ENCODE data around the gene MS4A6E.

The MS4A6E gene

DNA sequence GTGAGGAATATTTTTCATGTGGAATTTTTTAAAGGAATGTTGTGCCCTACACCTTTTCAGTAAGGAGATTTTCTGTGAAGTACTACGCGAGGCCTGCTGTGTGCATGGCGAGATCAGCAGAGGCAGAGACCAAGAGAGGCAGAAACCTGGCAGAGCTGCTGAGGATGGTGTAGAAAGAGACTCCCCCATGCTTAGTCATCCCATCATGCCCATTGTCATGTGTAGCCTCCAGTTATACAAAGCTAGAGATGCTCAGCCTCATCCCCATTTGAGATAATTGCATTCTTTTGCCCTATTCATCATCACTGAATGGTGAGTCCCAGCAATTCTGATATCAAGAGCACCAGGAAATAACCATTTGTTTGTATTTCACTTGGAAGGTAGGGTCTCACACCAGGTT is 48.3 kb downstream of the MS4A6E start:
- no peak for DNase-seq (ENCODE audit: low read depth)

GRCh38 chr11:60376601-60377000 is 49.5 kb downstream of the MS4A6E start:
- no peak for DNase-seq (ENCODE audit: low read depth)

DNA sequence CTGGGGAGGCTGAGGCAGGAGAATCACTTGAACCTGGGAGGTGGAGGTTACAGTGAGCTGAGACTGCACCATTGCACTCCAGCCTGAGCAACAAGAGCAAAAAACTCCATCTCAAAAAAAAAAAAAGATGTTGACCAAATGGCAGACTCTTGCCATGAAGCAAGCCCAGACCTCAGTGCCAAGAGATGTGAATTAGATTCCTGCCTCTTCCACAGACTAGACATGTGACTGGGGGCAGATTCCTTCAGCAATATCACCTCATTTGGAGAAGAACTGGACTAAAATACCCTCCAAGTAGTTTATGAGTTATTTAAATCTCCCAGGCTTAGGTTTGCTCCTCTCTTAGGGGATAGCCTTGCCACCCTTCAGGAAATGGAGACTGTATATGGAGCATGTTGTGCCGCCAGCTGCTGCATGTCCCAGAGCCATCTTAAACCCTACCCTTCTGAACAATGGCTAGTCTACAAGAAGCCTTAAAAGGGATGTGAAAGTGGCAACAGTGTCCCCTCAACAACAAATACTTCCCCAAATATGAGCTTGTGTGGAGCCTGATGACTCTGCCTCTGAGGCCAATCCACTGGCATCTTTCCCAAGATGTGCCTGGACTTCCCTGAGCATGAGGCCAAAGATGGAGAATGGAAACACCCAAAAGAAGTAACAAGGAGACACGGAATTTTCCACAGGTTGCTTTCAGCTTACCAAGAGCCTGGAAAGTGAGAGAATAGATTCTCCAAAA is 50.5 kb downstream of the MS4A6E start:
- DNase-seq (ENCODE audit: low read depth) = no peak

DNA sequence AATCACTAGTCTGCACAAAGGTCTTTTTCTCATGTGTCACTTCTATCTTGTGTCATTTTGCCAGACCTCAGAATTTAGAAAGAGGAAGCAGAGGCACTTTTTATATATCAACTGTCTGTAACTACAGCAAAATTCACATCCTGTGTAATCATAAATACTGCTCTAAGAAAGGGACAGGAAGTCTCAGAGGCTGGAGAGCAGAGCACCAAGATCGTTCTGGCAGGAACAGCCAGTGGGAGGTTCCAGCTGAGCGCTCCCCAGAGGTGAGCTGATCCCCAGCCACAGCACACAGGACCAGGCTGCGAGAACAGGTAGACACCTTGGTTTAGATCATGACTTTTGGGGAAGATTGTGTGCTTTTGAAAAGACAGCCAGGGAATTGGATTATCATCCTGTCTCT is 51.3 kb downstream of the MS4A6E start, which contains the start of gene MS4A7:
TSS of gene MS4A7 (plus strand) at position 179 of the 400 bp plus-strand sequence. CDS start 4,610 bp downstream, outside the sequence.
- no peak for DNase-seq (ENCODE audit: low read depth)

- DNase-seq (ENCODE audit: low read depth) = no peak
Measured at GRCh38 chr11:60389279-60389910, 62.3 kb downstream of the MS4A6E start.

DNA sequence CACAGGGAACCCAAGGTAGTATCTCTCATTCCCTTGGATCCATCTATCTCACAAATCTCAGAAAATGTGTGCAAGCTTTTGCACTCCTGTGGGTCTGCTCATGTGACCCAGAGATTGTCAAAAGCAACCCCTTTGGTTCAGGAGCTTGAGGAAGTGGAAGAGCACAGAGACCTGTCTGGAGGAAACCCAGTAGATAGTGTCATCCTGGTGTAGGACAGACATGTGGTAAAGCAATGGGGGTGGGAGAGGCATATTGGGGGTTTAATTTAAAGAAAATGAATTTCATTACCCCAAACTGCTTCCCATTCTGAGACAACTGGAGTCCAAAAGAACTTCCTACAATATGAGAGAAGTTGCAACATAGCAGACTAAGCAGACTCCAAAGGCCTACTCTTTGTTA is 63.4 kb downstream of the MS4A6E start:
- DNase-seq (ENCODE audit: low read depth) = no peak
